OCI-LY3 (cell line): ENCODE data around the gene PPIP5K1.
"Not testable (repeated sequence)": the region's sequence is repeated elsewhere in the genome, so short reads cannot be mapped to it uniquely, and the experiment has no call there.

Source experiments
- H2AFZ ChIP-seq: fragments of 200-600, 300-600 bp; shearing (Covaris generic); 2 replicates; pipeline ENCODE4 v1.6.0; 2014; ENCODE audit warnings: antibody characterized with exemption, low read depth, low read length
- H3K27ac ChIP-seq: fragments of 200-600, 300-600 bp; sonication (generic); 2 replicates; pipeline ENCODE4 v1.5.1; 2014; ENCODE audit warnings: mild to moderate bottlenecking, low read length, moderate library complexity, mixed read lengths
- H3K27me3 ChIP-seq: fragments of 200-600, 300-600 bp; sonication (generic); 2 replicates; pipeline ENCODE4 v1.6.1; 2014; ENCODE audit warnings: low read depth, low read length, mixed read lengths
- H3K36me3 ChIP-seq: fragments of 200-600, 300-600 bp; sonication (generic); replicated peaks from 2 replicates; pipeline ENCODE3; 2014; ENCODE audit warnings: low read depth, low read length, mixed read lengths
- H3K4me1 ChIP-seq: fragments of 300-600, 200-600 bp; sonication (generic); 2 replicates; pipeline ENCODE4 v1.6.1; 2014; ENCODE audit warnings: low read length, mixed read lengths
- H3K4me2 ChIP-seq: fragments of 200-600, 300-600 bp; sonication (generic); 2 replicates; pipeline ENCODE4 v1.6.1; 2014; ENCODE audit warnings: low read length, mixed read lengths
- H3K4me3 ChIP-seq: fragments of 300-600, 200-600 bp; sonication (generic); 2 replicates; pipeline ENCODE4 v1.5.1; 2014; ENCODE audit warnings: antibody characterized with exemption, mild to moderate bottlenecking, low read length, moderate library complexity
- H3K79me2 ChIP-seq: fragments of 300-600, 200-600 bp; shearing (Covaris generic); 2 replicates; pipeline ENCODE4 v1.6.1; 2014; ENCODE audit warnings: mild to moderate bottlenecking, low read length, mixed read lengths
- H3K9ac ChIP-seq: fragments of 300-600, 200-600 bp; shearing (Covaris generic); 2 replicates; pipeline ENCODE4 v1.6.0; 2014; ENCODE audit warnings: mild to moderate bottlenecking, low read length, moderate library complexity
- H3K9me3 ChIP-seq: fragments of 200-600, 300-600 bp; shearing (Covaris generic); 2 replicates; pipeline ENCODE4 v1.6.1; 2014; ENCODE audit warnings: low read length, mixed read lengths; ENCODE audit not compliant: insufficient read depth
- H4K20me1 ChIP-seq: fragments of 200-600, 300-600 bp; sonication (generic); 2 replicates; pipeline ENCODE4 v1.6.1; 2016; ENCODE audit warnings: low read length, mixed read lengths; ENCODE audit not compliant: insufficient read depth
- CTCF ChIP-seq: fragments of 200-600, 300-600 bp; sonication (generic); IDR thresholded peaks from 2 replicates; pipeline ENCODE4 v1.5.1; 2014; ENCODE audit warnings: antibody characterized with exemption, low read length, low read depth
- EZH2phosphoT487 ChIP-seq: fragments of 200-600 bp; shearing (Covaris generic); IDR thresholded peaks from 2 replicates; pipeline ENCODE4 v1.6.1; 2018; ENCODE audit warnings: antibody characterized with exemption, mixed run types, low read depth

Gene PPIP5K1

GRCh38 chr15:43534897-43535296, 55.1 kb downstream of the PPIP5K1 start:
- Histone ChIP-seq H2AFZ (no peak overlapping the region), H3K9ac (no peak overlapping the region), H3K9me3 (no peaks in the 10 kb centered on the region), H4K20me1 (no peaks in the 10 kb centered on the region), H3K36me3 (no peaks in the 10 kb centered on the region), H3K27ac (no peak overlapping the region), H3K4me2 (no peak overlapping the region), H3K27me3 (no peaks in the 10 kb centered on the region), H3K4me1 (no peaks in the 10 kb centered on the region), H3K4me3 (no peak overlapping the region), H3K79me2 (no peaks in the 10 kb centered on the region)
- TF ChIP-seq EZH2phosphoT487 = no peak
- TF ChIP-seq CTCF = no peak

GRCh38 chr15:43532826-43533225, 57.2 kb downstream of the PPIP5K1 start:
- not testable (repeated sequence) for H3K36me3 ChIP-seq, H2AFZ ChIP-seq, H3K4me3 ChIP-seq, H4K20me1 ChIP-seq, H3K27me3 ChIP-seq, H3K9ac ChIP-seq, H3K4me1 ChIP-seq, H3K79me2 ChIP-seq, H3K27ac ChIP-seq, H3K4me2 ChIP-seq, H3K9me3 ChIP-seq

- no peaks in the 10 kb centered on the region for H3K27me3 ChIP-seq
- no peaks in the 10 kb centered on the region for H4K20me1 ChIP-seq
- H3K79me2 ChIP-seq = no peaks in the 10 kb centered on the region
- no peaks in the 10 kb centered on the region for H3K9me3 ChIP-seq
- no peaks in the 10 kb centered on the region for H3K36me3 ChIP-seq
- H3K27ac ChIP-seq = no peak overlapping the region
- no peak overlapping the region for H3K9ac ChIP-seq
- H3K4me2 ChIP-seq = no peak overlapping the region
- no peaks in the 10 kb centered on the region for H3K4me1 ChIP-seq
- H3K4me3 ChIP-seq = no peak overlapping the region
- no peak for TF ChIP-seq EZH2phosphoT487
- no peak for TF ChIP-seq CTCF
- H2AFZ ChIP-seq = no peak overlapping the region
Measured at GRCh38 chr15:43531018-43531670, 58.9 kb downstream of the PPIP5K1 start.

- Histone ChIP-seq H3K4me2 (no peak overlapping the region), H3K4me1 (peaks cover 5% of the 10 kb centered on the region; the same call in 1 of the 2 replicates), H2AFZ (no peak overlapping the region), H3K9ac (no peak overlapping the region), H3K27ac (no peak overlapping the region), H3K4me3 (no peak overlapping the region), H4K20me1 (no peaks in the 10 kb centered on the region), H3K36me3 (no peaks in the 10 kb centered on the region), H3K9me3 (no peaks in the 10 kb centered on the region), H3K27me3 (no peaks in the 10 kb centered on the region), H3K79me2 (no peaks in the 10 kb centered on the region)
- TF ChIP-seq CTCF (no peak), EZH2phosphoT487 (no peak)
Measured at GRCh38 chr15:43529587-43530345, 60.2 kb downstream of the PPIP5K1 start.
